ENCODE data around the gene NATD1.

DNA sequence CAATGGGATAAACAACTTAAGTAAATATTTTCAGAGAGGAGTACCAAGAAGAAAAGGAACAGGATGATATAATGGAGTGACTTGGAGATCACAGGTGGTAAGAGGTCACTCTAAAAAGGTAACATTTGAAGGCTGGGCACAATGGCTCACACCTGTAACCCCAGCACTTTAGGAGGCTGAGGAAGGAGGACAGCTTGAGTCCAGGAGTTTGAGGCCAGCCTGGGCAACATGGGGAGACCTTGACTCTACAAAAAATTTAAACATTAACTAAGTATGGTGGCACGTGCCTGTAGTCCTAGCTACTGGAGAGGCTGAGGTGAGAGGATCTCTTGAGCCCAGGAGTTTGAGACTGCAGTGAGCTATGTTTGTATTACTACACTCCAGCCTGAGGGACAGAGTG lies 35.9 kb downstream of the NATD1 start:
- TF ChIP-seq, protein P1, sequence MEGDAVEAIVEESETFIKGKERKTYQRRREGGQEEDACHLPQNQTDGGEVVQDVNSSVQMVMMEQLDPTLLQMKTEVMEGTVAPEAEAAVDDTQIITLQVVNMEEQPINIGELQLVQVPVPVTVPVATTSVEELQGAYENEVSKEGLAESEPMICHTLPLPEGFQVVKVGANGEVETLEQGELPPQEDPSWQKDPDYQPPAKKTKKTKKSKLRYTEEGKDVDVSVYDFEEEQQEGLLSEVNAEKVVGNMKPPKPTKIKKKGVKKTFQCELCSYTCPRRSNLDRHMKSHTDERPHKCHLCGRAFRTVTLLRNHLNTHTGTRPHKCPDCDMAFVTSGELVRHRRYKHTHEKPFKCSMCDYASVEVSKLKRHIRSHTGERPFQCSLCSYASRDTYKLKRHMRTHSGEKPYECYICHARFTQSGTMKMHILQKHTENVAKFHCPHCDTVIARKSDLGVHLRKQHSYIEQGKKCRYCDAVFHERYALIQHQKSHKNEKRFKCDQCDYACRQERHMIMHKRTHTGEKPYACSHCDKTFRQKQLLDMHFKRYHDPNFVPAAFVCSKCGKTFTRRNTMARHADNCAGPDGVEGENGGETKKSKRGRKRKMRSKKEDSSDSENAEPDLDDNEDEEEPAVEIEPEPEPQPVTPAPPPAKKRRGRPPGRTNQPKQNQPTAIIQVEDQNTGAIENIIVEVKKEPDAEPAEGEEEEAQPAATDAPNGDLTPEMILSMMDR (conservative IDR thresholded peaks at IDR 0.05; ENCODE audit: low read length), result no peak
- TF ChIP-seq EZH2phosphoT487 (IDR thresholded peaks at IDR 0.05; ENCODE audit: borderline replicate concordance), result no peak
